ENCODE results near the gene BCL2L14. TPM values are rescaled to one million over a fixed set of nuclear protein-coding genes. Genes with fewer than 3 reads are reported as not detected.

BCL2L14 gene
- total and polyA plus RNA-seq, 2 donors (not counting 1 experiment from before 2014, with no cell fraction given) = 0.04 TPM; not detected in 1

DNA sequence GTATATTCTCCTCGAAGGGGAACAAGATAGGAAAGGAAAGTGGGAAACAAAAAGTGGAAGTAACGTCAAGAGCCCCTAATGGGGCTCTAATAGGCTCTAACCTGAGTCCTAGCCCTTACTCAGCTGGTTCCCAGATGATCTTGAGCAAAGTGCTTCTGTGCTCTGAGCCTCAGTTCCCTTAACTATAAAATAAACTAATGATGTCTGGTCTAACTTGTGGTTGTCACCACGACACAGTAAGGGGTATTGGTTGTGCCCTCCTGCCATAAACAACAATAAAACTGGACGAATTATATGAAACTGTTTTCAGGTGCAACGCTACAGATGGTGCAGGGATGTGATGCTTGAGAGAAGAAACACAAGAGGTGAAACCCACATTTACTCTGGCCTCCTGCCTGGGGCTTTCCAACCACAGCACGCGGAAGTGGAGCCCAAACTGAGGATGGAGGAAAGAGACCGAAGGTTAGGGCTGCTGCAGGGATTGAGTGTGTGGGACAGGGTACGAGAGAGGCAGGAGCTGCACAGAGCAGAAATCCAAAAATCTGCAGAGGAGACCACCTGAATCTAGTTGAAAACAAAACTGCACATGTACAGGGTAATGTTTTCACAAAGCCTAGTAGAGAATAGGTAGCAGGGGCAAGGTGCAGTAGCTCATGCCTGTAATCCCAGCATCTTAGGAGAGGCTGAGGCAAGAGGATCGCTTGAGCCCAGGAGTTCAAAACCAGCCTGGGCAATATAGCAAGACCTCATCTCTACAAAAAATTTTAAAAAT is 45.6 kb upstream of the BCL2L14 start:
- intact Hi-C loops (cut with micrococcal nuclease) = no loop called here
- Histone ChIP-seq H3K9ac (ENCODE audit: low read length) (peak overlapping the region; percentile 25), H4K20me1 (ENCODE audit: control insufficient read depth, insufficient read depth, low read length, poor library complexity, severe bottlenecking) (no peaks in the 10 kb centered on the region), H3K27ac (ENCODE audit: low read length in 2 of 2) (peak overlapping the region; percentile 20 to 52), H3K9me3 (ENCODE audit: control extremely low read depth in 1 of 3, control insufficient read depth in 2 of 3, insufficient read depth in 1 of 3, low read length in 2 of 3) (peaks cover 0 to 5% (median 4%) of the 10 kb centered on the region in 3 donors), H3K4me3 (ENCODE audit: control extremely low read depth in 1 of 5, extremely low read depth in 1 of 5, insufficient read depth in 1 of 5, low read depth in 2 of 5, low read length in 4 of 5) (peak overlapping the region in 2 of 5 experiments; percentile 13 to 20), H2AFZ (ENCODE audit: insufficient read depth, low read depth, low read length, poor library complexity, severe bottlenecking) (peak overlapping the region; percentile 39), H3K4me2 (replicated peaks; ENCODE audit: low read depth, low read length, poor library complexity, severe bottlenecking) (peak overlapping the region; percentile 55), H3K4me1 (ENCODE audit: control insufficient read depth in 2 of 2, insufficient read depth in 2 of 2, low read length in 2 of 2) (peaks cover 33 to 36% of the 10 kb centered on the region in 2 donors), H3K36me3 (replicated peaks in 1 of 2; ENCODE audit: control extremely low read depth in 1 of 2, control insufficient read depth in 1 of 2, extremely low read depth in 1 of 2, insufficient read depth in 2 of 2, low read length in 1 of 2) (no peaks in the 10 kb centered on the region), H3K27me3 (replicated peaks in 1 of 4; ENCODE audit: control extremely low read depth in 1 of 4, control insufficient read depth in 3 of 4, insufficient read depth in 4 of 4, low read length in 3 of 4) (no peaks in the 10 kb centered on the region), H3K79me2 (ENCODE audit: control insufficient read depth, insufficient read depth, low read length) (no peaks in the 10 kb centered on the region)
- DNase-seq = peak; percentile 58
- Mint-ChIP-seq H3K4me1 (peaks cover 41% of the 10 kb centered on the region), H3K9me3 (ENCODE audit: insufficient read depth) (no peaks in the 10 kb centered on the region), H3K4me3 (peak overlapping the region; percentile 65), H3K27me3 (no peaks in the 10 kb centered on the region), H3K27ac (peak overlapping the region; percentile 77)
- ChIA-PET POLR2A (interaction anchor here (0.6 kb wide), 1 partner anchor 418 kb away, joined by 4 read pairs; no protein-coding TSS in a partner anchor), CTCF (interaction anchor here (0.5 to 1.1 kb wide), 2 partner anchors 9 to 130 kb away, joined by 4 to 5 read pairs; no protein-coding TSS in a partner anchor)
- 41% methylated on average over 7 of the region's 10 CpGs for WGBS (ENCODE audit: insufficient coverage)
- TF ChIP-seq, protein P1, sequence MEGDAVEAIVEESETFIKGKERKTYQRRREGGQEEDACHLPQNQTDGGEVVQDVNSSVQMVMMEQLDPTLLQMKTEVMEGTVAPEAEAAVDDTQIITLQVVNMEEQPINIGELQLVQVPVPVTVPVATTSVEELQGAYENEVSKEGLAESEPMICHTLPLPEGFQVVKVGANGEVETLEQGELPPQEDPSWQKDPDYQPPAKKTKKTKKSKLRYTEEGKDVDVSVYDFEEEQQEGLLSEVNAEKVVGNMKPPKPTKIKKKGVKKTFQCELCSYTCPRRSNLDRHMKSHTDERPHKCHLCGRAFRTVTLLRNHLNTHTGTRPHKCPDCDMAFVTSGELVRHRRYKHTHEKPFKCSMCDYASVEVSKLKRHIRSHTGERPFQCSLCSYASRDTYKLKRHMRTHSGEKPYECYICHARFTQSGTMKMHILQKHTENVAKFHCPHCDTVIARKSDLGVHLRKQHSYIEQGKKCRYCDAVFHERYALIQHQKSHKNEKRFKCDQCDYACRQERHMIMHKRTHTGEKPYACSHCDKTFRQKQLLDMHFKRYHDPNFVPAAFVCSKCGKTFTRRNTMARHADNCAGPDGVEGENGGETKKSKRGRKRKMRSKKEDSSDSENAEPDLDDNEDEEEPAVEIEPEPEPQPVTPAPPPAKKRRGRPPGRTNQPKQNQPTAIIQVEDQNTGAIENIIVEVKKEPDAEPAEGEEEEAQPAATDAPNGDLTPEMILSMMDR (IDR thresholded peaks at IDR 0.05) = no peak
- TF ChIP-seq EZH2 (IDR thresholded peaks at IDR 0.05; ENCODE audit: borderline replicate concordance, insufficient read depth, low read depth, low read length, poor library complexity, severe bottlenecking) = no peak
- ATAC-seq (ENCODE audit: low read depth) = peak; percentile 74

Measured in B cell (primary cell).